ENCODE results near the gene TSPAN17. TPM values are rescaled to one million over a fixed set of nuclear protein-coding genes. Genes with fewer than 3 reads are reported as not detected.

Gene TSPAN17
- total and polyA plus RNA-seq, 9 of the 15 experiments (the other 6 are each of a cell fraction or from before 2014, with no cell fraction given): 0.73 to 58.3 (median 34.5) TPM

- no peak for TF ChIP-seq MITF (IDR thresholded peaks at IDR 0.05)
- TF ChIP-seq COPS2 (conservative IDR thresholded peaks at IDR 0.05): no peak
Measured at GRCh38 chr5:176650354-176650884, 3.1 kb downstream of the TSPAN17 start (continued).

GRCh38 chr5:176651472-176651980, 4.2 kb downstream of the TSPAN17 start:
- CTCF ChIA-PET (ENCODE audit: low intra/inter-chr PET ratio): no interaction called here

More at GRCh38 chr5:176651472-176651980, 4.2 kb downstream of the TSPAN17 start:
- POLR2A ChIA-PET: interaction anchor here (0.9 kb wide), 1 partner anchor 59 kb away, joined by 4 read pairs; no protein-coding TSS in a partner anchor
- H3K4me2 ChIP-seq (ENCODE audit: insufficient read depth, low read length): no peak overlapping the region
- H2AFZ ChIP-seq (ENCODE audit: low read depth, low read length): no peak overlapping the region
- intact Hi-C loops (cut with micrococcal nuclease): no loop called here
- no peak for DNase-seq (ENCODE audit: extremely low read depth in 1 of 4, low spot score in 3 of 4)
- H3K4me3 ChIP-seq: no peak overlapping the region
- 82% methylated on average over 16 of the region's 17 CpGs for WGBS (ENCODE audit: insufficient coverage, low coverage, missing lambda C conversion rate)
- H4K20me1 ChIP-seq (replicated peaks; ENCODE audit: control insufficient read depth, insufficient read depth, low read length): peaks cover 19% of the 10 kb centered on the region
- BruUV-seq (replicated peaks): no TSS peak
- peak overlapping the region in 1 of 2 experiments; percentile 22; a peak in 1 of 4 replicates for H3K9ac ChIP-seq (ENCODE audit: insufficient read depth in 1 of 2, low read depth in 2 of 2, low read length in 2 of 2)
- peaks cover 30 to 63% of the 10 kb centered on the region in 2 experiments for H3K4me1 ChIP-seq (replicated peaks in 1 of 2; ENCODE audit: control insufficient read depth in 2 of 2, insufficient read depth in 2 of 2, low read length in 2 of 2)
- in situ Hi-C loops (cut with MboI): no loop called here
- H3K27me3 ChIP-seq (ENCODE audit: control insufficient read depth in 2 of 2, insufficient read depth in 2 of 2, low read length in 2 of 2): no peaks in the 10 kb centered on the region
- peaks cover 19% of the 10 kb centered on the region for H3K9me1 ChIP-seq (ENCODE audit: control insufficient read depth, insufficient read depth, low read length)
- ATAC-seq: no peak
- peaks cover 26% of the 10 kb centered on the region; the same call in 2 of the 3 replicates for H3K36me3 ChIP-seq (ENCODE audit: control insufficient read depth, insufficient read depth, low read length)
- H3K79me2 ChIP-seq (ENCODE audit: control insufficient read depth, insufficient read depth, low read length): peaks cover 45% of the 10 kb centered on the region
- TF ChIP-seq ZBTB11 (CRISPR knock-in tag; IDR thresholded peaks at IDR 0.05) (no peak), POLR2AphosphoS5 (IDR thresholded peaks at IDR 0.05; ENCODE audit: control insufficient read depth, insufficient read depth, low read depth, low read length) (no peak), RUNX1 (IDR thresholded peaks at IDR 0.05; ENCODE audit: low read depth) (no peak), RBFOX2 (IDR thresholded peaks at IDR 0.05; ENCODE audit: low read depth, low read length) (peak; percentile 26; the same call in 1 of the 2 replicates)
- no peaks in the 10 kb centered on the region for H3K9me3 ChIP-seq (replicated peaks; ENCODE audit: control insufficient read depth, insufficient read depth, low read depth, low read length)
- no peak for FAIRE-seq
- no peak overlapping the region for H3K27ac ChIP-seq (ENCODE audit: extremely low read depth, low read depth, low read length)
